ENCODE data around the gene BICC1. TPM values are rescaled to one million over a fixed set of nuclear protein-coding genes. Genes with fewer than 3 reads are reported as not detected.

The BICC1 gene
- polyA plus RNA-seq, 1 experiment = 25.6 TPM

DNA sequence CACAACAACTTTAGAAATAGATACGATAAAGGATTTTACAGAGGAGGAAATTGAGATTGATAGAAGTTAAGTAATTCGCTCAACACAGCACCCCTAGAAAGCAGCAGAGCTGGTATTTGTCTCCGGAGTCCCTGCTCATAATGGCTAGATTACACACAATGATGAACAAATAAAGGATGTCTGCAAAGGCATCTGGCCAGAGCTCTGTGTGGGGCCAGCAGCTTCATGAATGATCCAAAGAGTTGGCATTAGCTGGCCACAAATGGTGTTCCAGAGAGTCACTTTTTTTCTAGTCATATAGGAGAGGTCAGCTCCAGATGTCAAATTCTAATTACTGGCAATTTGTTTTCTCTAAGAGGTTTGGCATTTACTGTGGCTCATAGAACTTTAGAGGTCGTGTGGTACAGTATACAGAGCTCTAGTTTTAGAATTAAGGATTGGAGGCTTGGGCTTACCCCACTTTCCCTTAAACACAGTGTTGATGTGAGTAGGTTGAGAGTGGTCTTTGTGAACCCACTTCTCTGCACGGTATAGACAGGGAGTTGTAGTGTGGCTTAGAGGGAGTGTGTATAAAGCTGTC, 186.2 kb downstream of the BICC1 start:
- POLR2A ChIA-PET = interaction anchor here (1.0 kb wide), 1 partner anchor 9 kb away, joined by 3 read pairs; no protein-coding TSS in a partner anchor
- Histone ChIP-seq H3K9me3 (ENCODE audit: control insufficient read depth, insufficient read depth, low read length) (no peaks in the 10 kb centered on the region), H3K4me3 (ENCODE audit: low read depth, low read length) (no peak overlapping the region), H3K27ac (ENCODE audit: low read depth, low read length) (no peak overlapping the region), H3K27me3 (ENCODE audit: control insufficient read depth, insufficient read depth, low read length) (no peaks in the 10 kb centered on the region)
- TF ChIP-seq, protein P1, sequence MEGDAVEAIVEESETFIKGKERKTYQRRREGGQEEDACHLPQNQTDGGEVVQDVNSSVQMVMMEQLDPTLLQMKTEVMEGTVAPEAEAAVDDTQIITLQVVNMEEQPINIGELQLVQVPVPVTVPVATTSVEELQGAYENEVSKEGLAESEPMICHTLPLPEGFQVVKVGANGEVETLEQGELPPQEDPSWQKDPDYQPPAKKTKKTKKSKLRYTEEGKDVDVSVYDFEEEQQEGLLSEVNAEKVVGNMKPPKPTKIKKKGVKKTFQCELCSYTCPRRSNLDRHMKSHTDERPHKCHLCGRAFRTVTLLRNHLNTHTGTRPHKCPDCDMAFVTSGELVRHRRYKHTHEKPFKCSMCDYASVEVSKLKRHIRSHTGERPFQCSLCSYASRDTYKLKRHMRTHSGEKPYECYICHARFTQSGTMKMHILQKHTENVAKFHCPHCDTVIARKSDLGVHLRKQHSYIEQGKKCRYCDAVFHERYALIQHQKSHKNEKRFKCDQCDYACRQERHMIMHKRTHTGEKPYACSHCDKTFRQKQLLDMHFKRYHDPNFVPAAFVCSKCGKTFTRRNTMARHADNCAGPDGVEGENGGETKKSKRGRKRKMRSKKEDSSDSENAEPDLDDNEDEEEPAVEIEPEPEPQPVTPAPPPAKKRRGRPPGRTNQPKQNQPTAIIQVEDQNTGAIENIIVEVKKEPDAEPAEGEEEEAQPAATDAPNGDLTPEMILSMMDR (IDR thresholded peaks at IDR 0.05; ENCODE audit: low read depth, low read length) = no peak
- DNase-seq (ENCODE audit: low read depth, low spot score) = no peak
- CTCF ChIA-PET = no interaction called here

DNA sequence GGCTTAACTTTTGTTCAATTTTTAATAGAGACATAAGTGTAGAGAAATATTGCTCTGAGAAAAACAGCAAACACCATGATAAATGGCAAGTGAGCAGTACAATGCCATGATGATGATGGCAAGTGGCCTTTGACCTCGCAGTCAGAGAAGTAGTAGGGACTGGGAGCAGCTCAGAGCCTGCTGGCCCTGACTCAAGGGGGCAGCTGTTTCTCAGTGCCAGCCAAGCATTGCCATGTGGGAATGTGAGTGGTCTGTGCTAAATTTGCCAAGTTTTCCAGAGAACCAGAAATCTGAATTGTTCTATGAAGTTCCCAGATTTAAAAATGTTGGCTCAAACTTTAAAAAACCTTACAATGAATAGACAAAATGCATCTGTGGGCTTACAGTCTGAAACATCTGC, 187.9 kb downstream of the BICC1 start:
- Histone ChIP-seq H3K9me3 (ENCODE audit: control insufficient read depth, insufficient read depth, low read length) (no peaks in the 10 kb centered on the region), H3K27me3 (ENCODE audit: control insufficient read depth, insufficient read depth, low read length) (no peaks in the 10 kb centered on the region), H3K27ac (ENCODE audit: low read depth, low read length) (no peak overlapping the region), H3K4me3 (ENCODE audit: low read depth, low read length) (no peak overlapping the region)
- ChIA-PET POLR2A (no interaction called here), CTCF (interaction anchor here (1.7 kb wide), 1 partner anchor 286 kb away, joined by 4 read pairs; no protein-coding TSS in a partner anchor)
- TF ChIP-seq, protein P1 (IDR thresholded peaks at IDR 0.05; ENCODE audit: low read depth, low read length) = no peak
- no peak for DNase-seq (ENCODE audit: low read depth, low spot score)

DNA sequence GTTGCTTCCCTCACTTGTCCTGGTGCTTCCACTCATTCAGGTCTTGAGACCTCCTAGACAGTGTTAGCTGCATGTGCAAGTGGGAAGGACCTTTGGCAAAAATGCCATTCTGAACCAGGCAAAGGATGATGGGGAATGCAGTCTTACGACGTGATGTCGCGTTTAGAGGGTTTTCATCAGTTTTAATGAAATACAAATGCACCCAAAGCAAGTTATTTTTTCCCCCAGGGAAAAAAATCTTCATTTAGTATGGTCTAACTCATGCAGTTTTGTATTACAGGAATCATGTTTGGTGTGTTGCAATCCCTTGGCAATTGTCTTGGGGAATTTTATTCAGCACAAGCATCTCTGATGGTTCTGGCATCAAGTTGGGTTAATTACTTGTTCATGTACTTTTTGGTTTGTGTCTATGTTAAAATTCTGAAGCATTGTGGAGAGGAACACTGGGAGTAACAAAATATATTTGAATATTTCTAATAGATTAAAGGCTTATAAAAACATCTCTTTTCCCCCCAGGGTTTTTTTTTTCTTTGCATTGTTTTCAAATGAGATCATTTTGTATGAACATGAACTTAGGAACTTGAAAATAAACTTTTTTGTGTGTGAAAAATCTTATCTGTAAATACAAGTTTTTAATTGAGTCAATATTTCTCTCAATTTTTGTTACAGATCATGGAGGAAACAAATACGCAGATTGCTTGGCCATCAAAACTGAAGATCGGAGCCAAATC, 188.9 kb downstream of the BICC1 start:
- Histone ChIP-seq H3K27me3 (ENCODE audit: control insufficient read depth, insufficient read depth, low read length) (no peaks in the 10 kb centered on the region), H3K27ac (ENCODE audit: low read depth, low read length) (peak overlapping the region; percentile 74), H3K4me3 (ENCODE audit: low read depth, low read length) (no peak overlapping the region), H3K9me3 (ENCODE audit: control insufficient read depth, insufficient read depth, low read length) (no peaks in the 10 kb centered on the region)
- TF ChIP-seq, protein P1 (IDR thresholded peaks at IDR 0.05; ENCODE audit: low read depth, low read length) = no peak
- ChIA-PET POLR2A (no interaction called here), CTCF (no interaction called here)
- DNase-seq (ENCODE audit: low read depth, low spot score) = peak; percentile 39

DNA sequence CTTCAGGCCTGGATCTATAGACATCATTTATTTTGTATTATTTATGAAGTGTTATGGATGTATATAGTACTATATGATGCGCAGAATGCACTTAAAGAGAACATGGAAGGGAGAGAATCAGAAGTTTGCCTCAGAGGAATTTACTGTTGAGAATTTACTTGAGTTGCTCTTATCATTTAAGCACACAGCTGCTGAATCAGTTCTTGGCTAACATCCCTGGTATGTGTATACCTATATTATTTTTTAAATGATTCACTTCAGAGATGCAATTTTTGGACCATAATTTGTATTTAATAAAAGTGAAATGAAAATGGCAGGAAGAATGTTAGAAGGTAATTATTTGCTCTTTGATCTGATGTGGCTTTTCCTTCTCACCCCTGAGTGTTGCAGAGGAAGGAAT, 191.6 kb downstream of the BICC1 start:
- H3K27me3 ChIP-seq (ENCODE audit: control insufficient read depth, insufficient read depth, low read length) = no peaks in the 10 kb centered on the region
- H3K27ac ChIP-seq (ENCODE audit: low read depth, low read length) = no peak overlapping the region
- no peak for DNase-seq (ENCODE audit: low read depth, low spot score)
- ChIA-PET CTCF (interaction anchor here (1.3 to 1.5 kb wide), 3 partner anchors 9 to 289 kb away, joined by 3 to 5 read pairs (median 4); no protein-coding TSS in a partner anchor), POLR2A (no interaction called here)
- TF ChIP-seq, protein P1 (IDR thresholded peaks at IDR 0.05; ENCODE audit: low read depth, low read length) = no peak
- H3K4me3 ChIP-seq (ENCODE audit: low read depth, low read length) = no peak overlapping the region
- no peaks in the 10 kb centered on the region for H3K9me3 ChIP-seq (ENCODE audit: control insufficient read depth, insufficient read depth, low read length)

DNA sequence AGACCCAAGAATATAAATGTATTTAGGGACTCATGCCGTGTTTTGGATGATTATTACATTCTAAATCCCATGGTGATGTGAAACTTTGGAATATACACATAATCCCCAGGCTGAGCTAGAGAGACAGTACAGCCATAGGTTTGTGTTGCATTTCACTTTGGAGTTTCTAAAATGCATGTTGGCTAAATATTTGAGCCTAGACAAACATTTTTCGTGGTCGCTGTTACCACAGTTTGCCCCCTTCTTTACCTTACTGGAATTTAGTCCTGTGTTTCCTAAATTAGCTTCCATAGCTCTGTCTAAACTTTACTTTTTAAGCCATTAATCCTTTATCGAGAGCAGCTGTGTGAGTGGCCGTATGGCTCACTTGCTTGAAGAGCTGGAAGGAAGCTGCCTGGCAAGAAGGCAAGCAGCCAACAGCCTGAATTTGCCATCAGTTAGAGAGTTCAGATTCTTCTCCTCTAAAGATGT, 192.0 kb downstream of the BICC1 start:
- CTCF ChIA-PET = interaction anchor here (1.4 to 1.5 kb wide), 2 partner anchors 9 to 173 kb away, joined by 3 to 5 read pairs; no protein-coding TSS in a partner anchor
- DNase-seq (ENCODE audit: low read depth, low spot score) = no peak
- no peaks in the 10 kb centered on the region for H3K27me3 ChIP-seq (ENCODE audit: control insufficient read depth, insufficient read depth, low read length)
- POLR2A ChIA-PET = interaction anchor here (0.5 kb wide), 1 partner anchor 64 kb away, joined by 3 read pairs; no protein-coding TSS in a partner anchor
- no peaks in the 10 kb centered on the region for H3K9me3 ChIP-seq (ENCODE audit: control insufficient read depth, insufficient read depth, low read length)
- TF ChIP-seq, protein P1 (IDR thresholded peaks at IDR 0.05; ENCODE audit: low read depth, low read length) = no peak
- H3K27ac ChIP-seq (ENCODE audit: low read depth, low read length) = no peak overlapping the region
- no peak overlapping the region for H3K4me3 ChIP-seq (ENCODE audit: low read depth, low read length)
